ES-I3 (cell line): ENCODE results near the gene NINJ2.

Experiments
- H3K36me3 ChIP-seq: 2 replicates; pipeline ENCODE4 v1.6.1; 2013; ENCODE audit warnings: mild to moderate bottlenecking, low read length, control low read depth, moderate library complexity; ENCODE audit not compliant: insufficient read depth
- H3K4me1 ChIP-seq: 2 replicates; pipeline ENCODE4 v1.6.1; 2013; ENCODE audit warnings: mild to moderate bottlenecking, control low read depth, low read length; ENCODE audit not compliant: insufficient read depth
- H3K9ac ChIP-seq: 2 replicates; pipeline ENCODE4 v1.6.1; 2013; ENCODE audit warnings: low read depth, mild to moderate bottlenecking, low read length, moderate library complexity
- H3K9me3 ChIP-seq: 2 replicates; pipeline ENCODE4 v1.6.1; 2013; ENCODE audit warnings: mild to moderate bottlenecking, low read length, moderate library complexity; ENCODE audit not compliant: control insufficient read depth, insufficient read depth

NINJ2 gene

GRCh38 chr12:546920-547845 lies 116.1 kb downstream of the NINJ2 start:
- Histone ChIP-seq H3K9me3 (no peaks in the 10 kb centered on the region), H3K9ac (peak overlapping the region; percentile 32; the same call in 1 of the 2 replicates), H3K36me3 (no peaks in the 10 kb centered on the region), H3K4me1 (peaks cover 9% of the 10 kb centered on the region)

- peak overlapping the region; percentile 32; the same call in 1 of the 2 replicates for H3K9ac ChIP-seq
- no peaks in the 10 kb centered on the region for H3K9me3 ChIP-seq
- H3K4me1 ChIP-seq = peaks cover 15% of the 10 kb centered on the region
- no peaks in the 10 kb centered on the region for H3K36me3 ChIP-seq
These were observed 116.9 kb downstream of the NINJ2 start for GRCh38 chr12:546265-546919.

GRCh38 chr12:545835-546234 lies 117.4 kb downstream of the NINJ2 start:
- H3K9me3 ChIP-seq = no peaks in the 10 kb centered on the region
- peaks cover 20% of the 10 kb centered on the region for H3K4me1 ChIP-seq
- H3K36me3 ChIP-seq = no peaks in the 10 kb centered on the region
- no peak overlapping the region for H3K9ac ChIP-seq

- H3K9me3 ChIP-seq = no peaks in the 10 kb centered on the region
- no peaks in the 10 kb centered on the region for H3K36me3 ChIP-seq
These were observed 118.2 kb downstream of the NINJ2 start for GRCh38 chr12:544941-545635.

GRCh38 chr12:544142-544541 lies 119.1 kb downstream of the NINJ2 start:
- H3K36me3 ChIP-seq = no peaks in the 10 kb centered on the region
- no peaks in the 10 kb centered on the region for H3K9me3 ChIP-seq
- no peak overlapping the region for H3K9ac ChIP-seq
- peaks cover 25% of the 10 kb centered on the region for H3K4me1 ChIP-seq

More at GRCh38 chr12:544941-545635, 118.2 kb downstream of the NINJ2 start:
- Histone ChIP-seq H3K9ac (no peak overlapping the region), H3K4me1 (peaks cover 22% of the 10 kb centered on the region)

- H3K9ac ChIP-seq = no peak overlapping the region
- H3K36me3 ChIP-seq = no peaks in the 10 kb centered on the region
- peaks cover 25% of the 10 kb centered on the region for H3K4me1 ChIP-seq
- H3K9me3 ChIP-seq = no peaks in the 10 kb centered on the region
These were observed 120.2 kb downstream of the NINJ2 start for GRCh38 chr12:543114-543451.

GRCh38 chr12:542395-543113 lies 120.7 kb downstream of the NINJ2 start:
- peaks cover 25% of the 10 kb centered on the region for H3K4me1 ChIP-seq
- no peaks in the 10 kb centered on the region for H3K9me3 ChIP-seq
- H3K36me3 ChIP-seq = no peaks in the 10 kb centered on the region
- H3K9ac ChIP-seq = no peak overlapping the region

- H3K36me3 ChIP-seq = no peaks in the 10 kb centered on the region
- H3K9ac ChIP-seq = no peak overlapping the region
- no peaks in the 10 kb centered on the region; the same call in 1 of the 2 replicates for H3K9me3 ChIP-seq
- H3K4me1 ChIP-seq = peaks cover 25% of the 10 kb centered on the region
These were observed 121.4 kb downstream of the NINJ2 start for GRCh38 chr12:541676-542324.

- H3K9me3 ChIP-seq = no peaks in the 10 kb centered on the region; the same call in 1 of the 2 replicates
- peaks cover 25% of the 10 kb centered on the region for H3K4me1 ChIP-seq
- no peak overlapping the region for H3K9ac ChIP-seq
- no peaks in the 10 kb centered on the region for H3K36me3 ChIP-seq
These were observed 123.5 kb downstream of the NINJ2 start for GRCh38 chr12:539540-540310.

- H3K4me1 ChIP-seq = peaks cover 25% of the 10 kb centered on the region
- no peaks in the 10 kb centered on the region; the same call in 1 of the 2 replicates for H3K9me3 ChIP-seq
- no peak overlapping the region for H3K9ac ChIP-seq
- H3K36me3 ChIP-seq = no peaks in the 10 kb centered on the region
These were observed 124.3 kb downstream of the NINJ2 start for GRCh38 chr12:538731-539539.

GRCh38 chr12:537772-538171 lies 125.5 kb downstream of the NINJ2 start:
- no peaks in the 10 kb centered on the region for H3K36me3 ChIP-seq
- H3K9ac ChIP-seq = no peak overlapping the region
- H3K9me3 ChIP-seq = no peaks in the 10 kb centered on the region; the same call in 1 of the 2 replicates
- peaks cover 22% of the 10 kb centered on the region for H3K4me1 ChIP-seq

GRCh38 chr12:536751-537245 lies 126.4 kb downstream of the NINJ2 start:
- H3K9me3 ChIP-seq = no peaks in the 10 kb centered on the region; the same call in 1 of the 2 replicates
- peaks cover 12% of the 10 kb centered on the region for H3K4me1 ChIP-seq
- no peaks in the 10 kb centered on the region for H3K36me3 ChIP-seq
- no peak overlapping the region for H3K9ac ChIP-seq
